GM23338 (cell line): ENCODE results near the gene MRRF. TPM values are rescaled to one million over a fixed set of nuclear protein-coding genes. Genes with fewer than 3 reads are reported as not detected.

Experiments
- ATAC-seq: fragments of 200-7000 bp; cut with Tn5 transposase; 3 replicates; pipeline ENCODE4 v1.9.1; 2020
- DNase-seq: peaks from one replicate; pipeline ENCODE4 v3.0.0-alpha.2; 2015; ENCODE audit warnings: low spot score
- H2AFZ ChIP-seq: fragments of 200-600 bp; sonication (generic); 2 replicates; pipeline ENCODE4 v1.8.0; 2016; ENCODE audit warnings: antibody characterized with exemption, mild to moderate bottlenecking, moderate library complexity
- H3F3A ChIP-seq: fragments of 200-600 bp; sonication (generic); replicated peaks from 2 replicates; pipeline ENCODE4 v1.8.0; 2017; ENCODE audit warnings: antibody characterized with exemption, mixed run types, low read depth
- H3K27ac ChIP-seq: fragments of 200-600 bp; sonication (generic); 2 replicates; pipeline ENCODE4 v1.6.1; 2016; ENCODE audit warnings: low read depth
- H3K27me3 ChIP-seq: fragments of 200-600 bp; sonication (generic); 2 replicates; pipeline ENCODE4 v1.8.0; 2016; ENCODE audit warnings: mild to moderate bottlenecking, mixed run types, moderate library complexity; ENCODE audit not compliant: insufficient read depth
- H3K36me3 ChIP-seq: fragments of 200-600 bp; sonication (generic); 2 replicates; pipeline ENCODE4 v1.8.0; 2016; ENCODE audit warnings: mild to moderate bottlenecking; ENCODE audit not compliant: insufficient read depth
- H3K4me1 ChIP-seq: fragments of 200-600 bp; sonication (generic); 2 replicates; pipeline ENCODE4 v1.8.0; 2016; ENCODE audit warnings: mild to moderate bottlenecking, moderate library complexity; ENCODE audit not compliant: insufficient read depth
- H3K4me2 ChIP-seq: fragments of 200-600 bp; sonication (generic); 2 replicates; pipeline ENCODE4 v1.7.1; 2017; ENCODE audit warnings: mixed run types
- H3K4me3 ChIP-seq: fragments of 200-600 bp; sonication (generic); 2 replicates; pipeline ENCODE4 v1.6.1; 2016; ENCODE audit warnings: mixed run types
- H3K79me2 ChIP-seq: fragments of 200-600 bp; sonication (generic); replicated peaks from 2 replicates; pipeline ENCODE4 v1.8.0; 2017; ENCODE audit warnings: mild to moderate bottlenecking; ENCODE audit not compliant: insufficient read depth
- H3K9me2 ChIP-seq: fragments of 200-600 bp; sonication (generic); 2 replicates; pipeline ENCODE4 v1.8.0; 2017; ENCODE audit not compliant: insufficient read depth
- H4K20me1 ChIP-seq: fragments of 200-600 bp; sonication (generic); replicated peaks from 2 replicates; pipeline ENCODE4 v1.8.0; 2017; ENCODE audit warnings: mild to moderate bottlenecking; ENCODE audit not compliant: insufficient read depth
- H3K27ac Mint-ChIP-seq: 2 replicates; pipeline ENCODE4 v1.8.0; 2020; ENCODE audit warnings: inconsistent platforms, mild to moderate bottlenecking, moderate library complexity, mixed read lengths
- H3K27me3 Mint-ChIP-seq: 3 replicates; pipeline ENCODE4 v1.8.0; 2022; ENCODE audit warnings: low read depth, mild to moderate bottlenecking, moderate library complexity, mixed read lengths, inconsistent platforms; ENCODE audit not compliant: insufficient read depth, poor library complexity
- H3K36me3 Mint-ChIP-seq: 3 replicates; pipeline ENCODE4 v1.8.0; 2021; ENCODE audit warnings: low read depth, mild to moderate bottlenecking, inconsistent platforms, moderate library complexity, mixed read lengths
- H3K4me1 Mint-ChIP-seq: 3 replicates; pipeline ENCODE4 v1.8.0; 2020; ENCODE audit warnings: mild to moderate bottlenecking, inconsistent platforms, mixed read lengths
- H3K4me3 Mint-ChIP-seq: 3 replicates; pipeline ENCODE4 v1.8.0; 2021; ENCODE audit warnings: moderate library complexity, mild to moderate bottlenecking, inconsistent platforms, mixed read lengths
- H3K9me3 Mint-ChIP-seq: 3 replicates; pipeline ENCODE4 v1.8.0; 2020; ENCODE audit warnings: moderate library complexity, mild to moderate bottlenecking, inconsistent platforms, mixed read lengths
- CTCF ChIP-seq, 2 experiments: fragments of 200-600 bp in 1 of 2; sonication (generic) in 1 of 2; conservative IDR thresholded peaks; 2 replicates each; pipeline versions ENCODE4 v1.5.1 to v1.6.1; 2016 to 2017; ENCODE audit warnings: antibody characterized with exemption in 2 of 2, low read depth in 2 of 2, mild to moderate bottlenecking in 2 of 2, moderate library complexity in 1 of 2
- POLR2AphosphoS5 ChIP-seq: IDR thresholded peaks from 2 replicates; pipeline ENCODE4 v1.6.1; 2016; ENCODE audit warnings: antibody characterized with exemption, low read depth
- REST ChIP-seq: IDR thresholded peaks from one replicate; pipeline ENCODE4 v1.6.1; 2018; ENCODE audit warnings: antibody characterized with exemption; ENCODE audit not compliant: unreplicated experiment
- polyA plus RNA-seq: library from polyadenylated mRNA; unstranded; fragments of >200 nt; fragmentation: Nextera tagmentation; extraction: Ambion mirVana; gene quantifications from 2 replicates; pipeline ENCODE4 v1.2.1, GENCODE V29; 2016
- total RNA-seq: library from RNA; depleted of rRNA; stranded (reverse); fragments of >200 nt; shearing (Covaris generic); gene quantifications from 2 replicates; pipeline ENCODE4 v1.2.3, GENCODE V29; 2014

The MRRF gene
- total and polyA plus RNA-seq, 2 experiments from 2014 or later: 27.8 to 32.7 TPM

- no peak for TF ChIP-seq REST
Measured at GRCh38 chr9:122346478-122347347, 82.0 kb downstream of the MRRF start (continued).

GRCh38 chr9:122347348-122348287 is 82.9 kb downstream of the MRRF start:
- H3K4me2 ChIP-seq: peak overlapping the region; percentile 96
- H3K4me1 ChIP-seq: peaks cover 19% of the 10 kb centered on the region
- no peaks in the 10 kb centered on the region for H3K79me2 ChIP-seq
- H3F3A ChIP-seq: peaks cover 10% of the 10 kb centered on the region; the same call in 1 of the 2 replicates
- no peaks in the 10 kb centered on the region for H3K9me2 ChIP-seq
- peak overlapping the region; percentile 82 for H3K4me3 ChIP-seq
- no peaks in the 10 kb centered on the region for H4K20me1 ChIP-seq
- Mint-ChIP-seq H3K27me3 (peaks cover 38% of the 10 kb centered on the region), H3K27ac (no peak overlapping the region), H3K4me3 (peak overlapping the region; percentile 87), H3K9me3 (peaks cover 2% of the 10 kb centered on the region), H3K4me1 (peaks cover 27% of the 10 kb centered on the region), H3K36me3 (no peaks in the 10 kb centered on the region)
- H2AFZ ChIP-seq: peak overlapping the region; percentile 99
- peak; percentile 27 for ATAC-seq
- H3K27ac ChIP-seq: no peak overlapping the region
- peak; percentile 66 for DNase-seq
- peaks cover 26% of the 10 kb centered on the region for H3K27me3 ChIP-seq
- TF ChIP-seq POLR2AphosphoS5: no peak
- 0 out of 4 replicates have a peak, but pooled peaks of 1 of the 2 experiments have one; percentile 15 for TF ChIP-seq CTCF (conservative IDR thresholded peaks at IDR 0.05; ENCODE audit: low read depth in 2 of 2)
- no peaks in the 10 kb centered on the region for H3K36me3 ChIP-seq
